Thyroid gland (tissue), 4 donors: ENCODE results near the gene STXBP5L. TPM values are rescaled to one million over a fixed set of nuclear protein-coding genes. Genes with fewer than 3 reads are reported as not detected.

Experiments
- DNase-seq, 2 donors: peaks; one replicate each; pipeline ENCODE4 v3.0.0-alpha.2; 2019
- H3K27ac ChIP-seq, 3 donors: fragments of 200-600 bp; sonication (generic); 1 replicate in 2 of 3; 2 replicates in 1 of 3; pipeline ENCODE4 v1.5.1; 2016 to 2019; ENCODE audit warnings: mild to moderate bottlenecking in 1 of 3, moderate library complexity in 1 of 3
- H3K27me3 ChIP-seq: fragments of 200-600 bp; sonication (generic); one replicate; pipeline ENCODE4 v1.5.1; 2019
- H3K36me3 ChIP-seq, 2 donors: fragments of 200-600 bp; sonication (generic); one replicate each; pipeline ENCODE4 v1.5.1; 2016 to 2019
- H3K4me1 ChIP-seq, 2 donors: fragments of 200-600 bp; sonication (generic); one replicate each; pipeline ENCODE4 v1.5.1; 2017 to 2019
- H3K4me3 ChIP-seq, 3 donors: fragments of 200-600 bp; sonication (generic); replicated peaks in 1 of 3; 1 replicate in 2 of 3; 2 replicates in 1 of 3; pipeline ENCODE4 v1.5.1; 2016; ENCODE audit warnings: mild to moderate bottlenecking in 1 of 3
- H3K9me3 ChIP-seq: fragments of 200-600 bp; sonication (generic); one replicate; pipeline ENCODE4 v1.5.1; 2017
- POLR2A ChIP-seq, 2 donors: fragments of 450-650 bp; IDR thresholded peaks; one replicate each; pipeline ENCODE4 v1.6.1; 2017; ENCODE audit warnings: antibody characterized with exemption in 2 of 2, mild to moderate bottlenecking in 2 of 2, moderate library complexity in 1 of 2
- WGBS, 2 donors: methylation state at CpG; one replicate each; pipeline ENCODE4 v1.1.5; 2017; 5-methylcytosine and 5-hydroxymethylcytosine counted together
- intact Hi-C: fragments of 100-400 bp; cut with DNase I; formaldehyde crosslinking; loops from one replicate; pipeline ENCODE4 v1.15.1; 2023
- total RNA-seq, 4 donors: library from RNA; depleted of rRNA; stranded (reverse); fragments of >200 nt; gene quantifications; one replicate each; pipeline ENCODE4 v1.2.3, GENCODE V29; 2016
- TF ChIP-seq, protein P1 (sequence below), 6 experiments: fragments of 200-600 bp in 3 of 6; fragments of 450-650 bp in 3 of 6; sonication (generic) in 3 of 6; IDR thresholded peaks; one replicate each; pipeline ENCODE4 v1.5.1; 2016 to 2019; ENCODE audit warnings: antibody characterized with exemption in 6 of 6, mild to moderate bottlenecking in 2 of 6, inconsistent platforms in 1 of 6, moderate library complexity in 1 of 6

STXBP5L gene
- total RNA-seq, 4 donors from 2014 or later: 8.9 to 24.9 (median 21.9) TPM

GRCh38 chr3:120931593-120931992 is 23.6 kb downstream of the STXBP5L start:
- Histone ChIP-seq H3K9me3 (no peaks in the 10 kb centered on the region), H3K27ac (no peak overlapping the region), H3K27me3 (no peaks in the 10 kb centered on the region), H3K4me1 (no peaks in the 10 kb centered on the region), H3K4me3 (no peak overlapping the region), H3K36me3 (no peaks in the 10 kb centered on the region)
- 91 to 94% methylated on average over 2 of the region's 2 CpGs for WGBS, 2 donors
- no peak for TF ChIP-seq POLR2A (IDR thresholded peaks at IDR 0.05)
- TF ChIP-seq, protein P1, sequence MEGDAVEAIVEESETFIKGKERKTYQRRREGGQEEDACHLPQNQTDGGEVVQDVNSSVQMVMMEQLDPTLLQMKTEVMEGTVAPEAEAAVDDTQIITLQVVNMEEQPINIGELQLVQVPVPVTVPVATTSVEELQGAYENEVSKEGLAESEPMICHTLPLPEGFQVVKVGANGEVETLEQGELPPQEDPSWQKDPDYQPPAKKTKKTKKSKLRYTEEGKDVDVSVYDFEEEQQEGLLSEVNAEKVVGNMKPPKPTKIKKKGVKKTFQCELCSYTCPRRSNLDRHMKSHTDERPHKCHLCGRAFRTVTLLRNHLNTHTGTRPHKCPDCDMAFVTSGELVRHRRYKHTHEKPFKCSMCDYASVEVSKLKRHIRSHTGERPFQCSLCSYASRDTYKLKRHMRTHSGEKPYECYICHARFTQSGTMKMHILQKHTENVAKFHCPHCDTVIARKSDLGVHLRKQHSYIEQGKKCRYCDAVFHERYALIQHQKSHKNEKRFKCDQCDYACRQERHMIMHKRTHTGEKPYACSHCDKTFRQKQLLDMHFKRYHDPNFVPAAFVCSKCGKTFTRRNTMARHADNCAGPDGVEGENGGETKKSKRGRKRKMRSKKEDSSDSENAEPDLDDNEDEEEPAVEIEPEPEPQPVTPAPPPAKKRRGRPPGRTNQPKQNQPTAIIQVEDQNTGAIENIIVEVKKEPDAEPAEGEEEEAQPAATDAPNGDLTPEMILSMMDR (IDR thresholded peaks at IDR 0.05): no peak
- DNase-seq: no peak
- intact Hi-C loops: no loop called here

GRCh38 chr3:120956143-120956542 is 48.1 kb downstream of the STXBP5L start:
- WGBS, 2 donors: 90% methylated on average over 3 of the region's 3 CpGs
- no peak for TF ChIP-seq POLR2A (IDR thresholded peaks at IDR 0.05)
- TF ChIP-seq, protein P1 (IDR thresholded peaks at IDR 0.05): no peak
- no peak for DNase-seq
- no peak overlapping the region for H3K4me3 ChIP-seq
- no peak overlapping the region for H3K27ac ChIP-seq
- no peaks in the 10 kb centered on the region for H3K9me3 ChIP-seq
- no peaks in the 10 kb centered on the region for H3K27me3 ChIP-seq
- no peaks in the 10 kb centered on the region for H3K4me1 ChIP-seq
- H3K36me3 ChIP-seq: no peaks in the 10 kb centered on the region
- intact Hi-C loops: no loop called here

- WGBS, 2 donors: 64% methylated on average over 3 of the region's 3 CpGs; no CpG with 5 or more reads in 1 of the 2 donors
- Histone ChIP-seq H3K36me3 (no peaks in the 10 kb centered on the region), H3K27ac (no peak overlapping the region), H3K4me3 (no peak overlapping the region), H3K27me3 (no peaks in the 10 kb centered on the region), H3K9me3 (no peaks in the 10 kb centered on the region), H3K4me1 (no peaks in the 10 kb centered on the region)
- TF ChIP-seq POLR2A (IDR thresholded peaks at IDR 0.05): no peak
- TF ChIP-seq, protein P1 (IDR thresholded peaks at IDR 0.05): no peak
- intact Hi-C loops: no loop called here
- DNase-seq: no peak
Measured at GRCh38 chr3:120982608-120983320, 74.8 kb downstream of the STXBP5L start.

GRCh38 chr3:120983321-120983665 is 75.3 kb downstream of the STXBP5L start:
- intact Hi-C loops: no loop called here
- 54 to 74% methylated on average over 1 of the region's 1 CpG for WGBS, 2 donors
- no peaks in the 10 kb centered on the region for H3K36me3 ChIP-seq
- H3K4me1 ChIP-seq: no peaks in the 10 kb centered on the region
- no peak for DNase-seq
- H3K9me3 ChIP-seq: no peaks in the 10 kb centered on the region
- no peaks in the 10 kb centered on the region for H3K27me3 ChIP-seq
- no peak overlapping the region for H3K4me3 ChIP-seq
- H3K27ac ChIP-seq: no peak overlapping the region
- TF ChIP-seq POLR2A (IDR thresholded peaks at IDR 0.05): no peak

DNA sequence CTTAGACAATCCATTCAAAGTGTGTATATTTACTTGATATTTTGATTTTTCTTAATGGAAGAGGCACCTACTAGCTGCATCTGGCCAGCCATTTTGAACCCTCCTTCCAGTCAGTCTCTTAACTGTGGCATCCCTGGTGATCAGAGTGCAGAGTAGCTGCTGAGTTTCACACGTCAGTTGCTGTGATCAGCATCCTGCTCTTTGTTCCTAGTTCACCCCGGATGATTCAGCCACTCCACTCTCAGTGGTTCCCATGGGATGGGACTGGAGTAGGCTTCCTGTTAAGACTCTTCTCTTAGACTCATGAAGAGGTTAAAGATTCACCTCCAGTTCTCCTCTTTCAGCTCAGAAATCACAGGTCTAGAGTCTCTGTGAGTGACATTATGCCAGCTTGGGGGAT is 75.8 kb downstream of the STXBP5L start:
- no peak overlapping the region for H3K27ac ChIP-seq
- no peaks in the 10 kb centered on the region for H3K9me3 ChIP-seq
- H3K27me3 ChIP-seq: no peaks in the 10 kb centered on the region
- no peaks in the 10 kb centered on the region for H3K4me1 ChIP-seq
- DNase-seq: no peak
- WGBS, 2 donors: 42 to 56% methylated on average over 2 of the region's 2 CpGs
- no peak overlapping the region for H3K4me3 ChIP-seq
- intact Hi-C loops: no loop called here
- TF ChIP-seq, protein P1 (IDR thresholded peaks at IDR 0.05): no peak
- no peak for TF ChIP-seq POLR2A (IDR thresholded peaks at IDR 0.05)
- no peaks in the 10 kb centered on the region for H3K36me3 ChIP-seq
